ENCODE data around the gene STUM. TPM values are rescaled to one million over a fixed set of nuclear protein-coding genes. Genes with fewer than 3 reads are reported as not detected.
A peak's percentile ranks its signal among the peaks of the same experiment; 100 is the strongest.

The STUM gene
- total and polyA plus RNA-seq, 2 experiments from 2014 or later, result 0.23 to 1.3 TPM

DNA sequence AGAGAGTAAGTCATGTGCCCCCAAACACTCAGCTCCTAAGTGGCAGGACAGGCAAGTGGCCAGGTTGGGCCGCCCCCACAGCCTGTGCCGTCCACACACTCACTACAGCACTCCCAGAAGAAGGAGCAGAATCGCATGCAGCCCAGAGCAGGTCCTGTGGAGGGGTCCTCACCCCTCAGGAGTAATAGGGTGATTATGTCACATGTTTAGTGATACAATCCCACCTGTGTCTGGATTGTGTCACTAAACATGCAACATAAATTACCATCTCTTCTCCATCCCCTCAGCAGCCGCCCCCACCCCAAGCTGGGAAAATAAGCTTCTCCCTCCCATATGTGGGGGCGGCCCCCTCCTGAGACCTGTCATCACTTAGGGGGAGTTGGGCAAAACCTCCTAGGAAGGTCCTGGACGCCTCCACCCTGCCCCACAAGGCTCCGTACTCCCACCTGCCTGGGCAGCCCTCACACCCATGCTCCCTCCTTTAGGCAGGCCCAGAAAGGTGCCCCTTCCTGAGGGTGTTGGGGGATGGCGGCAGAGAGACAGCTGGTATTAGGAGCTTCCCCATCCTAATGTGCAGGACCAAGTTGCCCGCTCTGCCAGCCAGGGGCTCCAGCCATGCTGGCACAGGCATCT lies 56.9 kb downstream of the STUM start (continued):
- TF ChIP-seq, protein P1, sequence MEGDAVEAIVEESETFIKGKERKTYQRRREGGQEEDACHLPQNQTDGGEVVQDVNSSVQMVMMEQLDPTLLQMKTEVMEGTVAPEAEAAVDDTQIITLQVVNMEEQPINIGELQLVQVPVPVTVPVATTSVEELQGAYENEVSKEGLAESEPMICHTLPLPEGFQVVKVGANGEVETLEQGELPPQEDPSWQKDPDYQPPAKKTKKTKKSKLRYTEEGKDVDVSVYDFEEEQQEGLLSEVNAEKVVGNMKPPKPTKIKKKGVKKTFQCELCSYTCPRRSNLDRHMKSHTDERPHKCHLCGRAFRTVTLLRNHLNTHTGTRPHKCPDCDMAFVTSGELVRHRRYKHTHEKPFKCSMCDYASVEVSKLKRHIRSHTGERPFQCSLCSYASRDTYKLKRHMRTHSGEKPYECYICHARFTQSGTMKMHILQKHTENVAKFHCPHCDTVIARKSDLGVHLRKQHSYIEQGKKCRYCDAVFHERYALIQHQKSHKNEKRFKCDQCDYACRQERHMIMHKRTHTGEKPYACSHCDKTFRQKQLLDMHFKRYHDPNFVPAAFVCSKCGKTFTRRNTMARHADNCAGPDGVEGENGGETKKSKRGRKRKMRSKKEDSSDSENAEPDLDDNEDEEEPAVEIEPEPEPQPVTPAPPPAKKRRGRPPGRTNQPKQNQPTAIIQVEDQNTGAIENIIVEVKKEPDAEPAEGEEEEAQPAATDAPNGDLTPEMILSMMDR (conservative IDR thresholded peaks at IDR 0.05; ENCODE audit: low read depth in 2 of 2), result no peak
- TF ChIP-seq POLR2AphosphoS5 (IDR thresholded peaks at IDR 0.05; ENCODE audit: low read depth) (no peak), STAT1 (IDR thresholded peaks at IDR 0.05; ENCODE audit: unreplicated experiment) (no peak), JUNB (IDR thresholded peaks at IDR 0.05; ENCODE audit: unreplicated experiment) (no peak)

DNA sequence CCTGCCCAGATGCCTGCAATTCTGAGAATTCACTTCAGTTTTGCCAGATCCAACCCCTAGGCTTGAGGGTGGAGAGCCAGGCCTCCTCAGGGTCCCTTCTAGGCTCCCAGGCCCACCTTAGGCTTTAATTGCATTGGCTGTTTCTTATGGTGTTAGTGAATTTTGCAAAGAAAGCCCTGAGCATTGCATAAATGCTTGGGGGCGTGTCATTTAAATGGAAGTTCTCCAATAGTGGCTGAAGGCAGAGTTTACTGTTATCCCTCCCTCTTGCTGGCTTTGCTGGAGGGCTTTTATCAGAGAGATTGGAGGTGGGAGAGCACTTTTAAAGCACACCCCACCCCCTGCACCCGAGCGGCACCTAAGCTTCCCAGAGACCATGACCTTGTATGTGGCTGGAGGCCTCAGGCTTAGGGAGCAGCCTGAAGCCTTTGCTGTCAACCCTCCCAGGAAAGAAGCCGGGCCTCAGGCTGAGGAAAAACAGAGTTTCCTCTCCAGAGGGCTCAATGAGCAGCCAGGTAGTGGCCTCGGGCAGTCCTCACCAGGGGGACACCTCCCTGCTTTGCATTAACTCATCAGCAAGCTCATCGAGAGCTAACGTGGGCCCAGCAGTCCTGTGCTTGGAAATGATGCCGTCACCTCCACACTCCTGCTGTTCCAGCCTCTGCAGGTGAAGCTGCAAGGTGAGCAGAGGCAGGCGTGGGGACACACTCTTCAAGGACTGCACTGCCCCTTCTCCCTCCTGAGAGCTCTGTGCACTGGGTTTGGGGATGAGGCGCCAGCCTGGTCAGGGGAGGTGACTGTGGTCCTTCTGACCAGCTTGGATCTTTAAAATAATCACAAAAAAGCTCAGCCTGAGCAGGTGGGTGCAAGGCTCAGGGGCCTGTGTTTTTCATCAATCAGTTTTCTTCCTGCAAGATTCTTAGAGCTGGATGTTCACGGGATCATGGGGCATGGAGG lies 58.0 kb downstream of the STUM start:
- H3K27me3 ChIP-seq (ENCODE audit: insufficient read depth), result no peaks in the 10 kb centered on the region
- no peak overlapping the region for H3K4me3 ChIP-seq
- peak; percentile 18 for DNase-seq (ENCODE audit: low spot score)
- Mint-ChIP-seq H3K27me3 (ENCODE audit: insufficient read depth, low read depth, poor library complexity) (peaks cover 12% of the 10 kb centered on the region), H3K4me1 (peaks cover 39% of the 10 kb centered on the region), H3K27ac (no peak overlapping the region), H3K4me3 (no peak overlapping the region), H3K9me3 (no peaks in the 10 kb centered on the region), H3K36me3 (ENCODE audit: low read depth) (no peaks in the 10 kb centered on the region)
- no peak overlapping the region; the same call in 1 of the 2 replicates for H2AFZ ChIP-seq
- peaks cover 25% of the 10 kb centered on the region; the same call in 1 of the 2 replicates for H3K4me1 ChIP-seq (ENCODE audit: insufficient read depth)
- H3K9me2 ChIP-seq (ENCODE audit: insufficient read depth), result no peaks in the 10 kb centered on the region
- no peaks in the 10 kb centered on the region for H3K79me2 ChIP-seq (replicated peaks; ENCODE audit: insufficient read depth)
- H3K27ac ChIP-seq (ENCODE audit: low read depth), result no peak overlapping the region
- no peaks in the 10 kb centered on the region for H3F3A ChIP-seq (replicated peaks; ENCODE audit: low read depth)
- no peaks in the 10 kb centered on the region for H3K36me3 ChIP-seq (ENCODE audit: insufficient read depth)
- ATAC-seq, result peak; percentile 8; the same call in 2 of the 3 replicates
- H3K4me2 ChIP-seq, result peak overlapping the region; percentile 12; the same call in 1 of the 2 replicates
- H4K20me1 ChIP-seq (replicated peaks; ENCODE audit: insufficient read depth), result no peaks in the 10 kb centered on the region
- TF ChIP-seq, protein P1 (conservative IDR thresholded peaks at IDR 0.05; ENCODE audit: low read depth in 2 of 2), result no peak
- TF ChIP-seq ZNF331 (CRISPR knock-in tag; IDR thresholded peaks at IDR 0.05; ENCODE audit: low read depth) (no peak), EZH2 (IDR thresholded peaks at IDR 0.05; ENCODE audit: low read depth, unreplicated experiment) (no peak)
- TF ChIP-seq, protein P2, sequence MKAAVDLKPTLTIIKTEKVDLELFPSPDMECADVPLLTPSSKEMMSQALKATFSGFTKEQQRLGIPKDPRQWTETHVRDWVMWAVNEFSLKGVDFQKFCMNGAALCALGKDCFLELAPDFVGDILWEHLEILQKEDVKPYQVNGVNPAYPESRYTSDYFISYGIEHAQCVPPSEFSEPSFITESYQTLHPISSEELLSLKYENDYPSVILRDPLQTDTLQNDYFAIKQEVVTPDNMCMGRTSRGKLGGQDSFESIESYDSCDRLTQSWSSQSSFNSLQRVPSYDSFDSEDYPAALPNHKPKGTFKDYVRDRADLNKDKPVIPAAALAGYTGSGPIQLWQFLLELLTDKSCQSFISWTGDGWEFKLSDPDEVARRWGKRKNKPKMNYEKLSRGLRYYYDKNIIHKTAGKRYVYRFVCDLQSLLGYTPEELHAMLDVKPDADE (IDR thresholded peaks at IDR 0.05), result no peak
- TF ChIP-seq, protein P3, sequence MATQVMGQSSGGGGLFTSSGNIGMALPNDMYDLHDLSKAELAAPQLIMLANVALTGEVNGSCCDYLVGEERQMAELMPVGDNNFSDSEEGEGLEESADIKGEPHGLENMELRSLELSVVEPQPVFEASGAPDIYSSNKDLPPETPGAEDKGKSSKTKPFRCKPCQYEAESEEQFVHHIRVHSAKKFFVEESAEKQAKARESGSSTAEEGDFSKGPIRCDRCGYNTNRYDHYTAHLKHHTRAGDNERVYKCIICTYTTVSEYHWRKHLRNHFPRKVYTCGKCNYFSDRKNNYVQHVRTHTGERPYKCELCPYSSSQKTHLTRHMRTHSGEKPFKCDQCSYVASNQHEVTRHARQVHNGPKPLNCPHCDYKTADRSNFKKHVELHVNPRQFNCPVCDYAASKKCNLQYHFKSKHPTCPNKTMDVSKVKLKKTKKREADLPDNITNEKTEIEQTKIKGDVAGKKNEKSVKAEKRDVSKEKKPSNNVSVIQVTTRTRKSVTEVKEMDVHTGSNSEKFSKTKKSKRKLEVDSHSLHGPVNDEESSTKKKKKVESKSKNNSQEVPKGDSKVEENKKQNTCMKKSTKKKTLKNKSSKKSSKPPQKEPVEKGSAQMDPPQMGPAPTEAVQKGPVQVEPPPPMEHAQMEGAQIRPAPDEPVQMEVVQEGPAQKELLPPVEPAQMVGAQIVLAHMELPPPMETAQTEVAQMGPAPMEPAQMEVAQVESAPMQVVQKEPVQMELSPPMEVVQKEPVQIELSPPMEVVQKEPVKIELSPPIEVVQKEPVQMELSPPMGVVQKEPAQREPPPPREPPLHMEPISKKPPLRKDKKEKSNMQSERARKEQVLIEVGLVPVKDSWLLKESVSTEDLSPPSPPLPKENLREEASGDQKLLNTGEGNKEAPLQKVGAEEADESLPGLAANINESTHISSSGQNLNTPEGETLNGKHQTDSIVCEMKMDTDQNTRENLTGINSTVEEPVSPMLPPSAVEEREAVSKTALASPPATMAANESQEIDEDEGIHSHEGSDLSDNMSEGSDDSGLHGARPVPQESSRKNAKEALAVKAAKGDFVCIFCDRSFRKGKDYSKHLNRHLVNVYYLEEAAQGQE (IDR thresholded peaks at IDR 0.05; ENCODE audit: unreplicated experiment), result no peak
